ENCODE data around the gene ARPC4.
"Not testable (repeated sequence)": the region's sequence is repeated elsewhere in the genome, so short reads cannot be mapped to it uniquely, and the experiment has no call there.

DNA sequence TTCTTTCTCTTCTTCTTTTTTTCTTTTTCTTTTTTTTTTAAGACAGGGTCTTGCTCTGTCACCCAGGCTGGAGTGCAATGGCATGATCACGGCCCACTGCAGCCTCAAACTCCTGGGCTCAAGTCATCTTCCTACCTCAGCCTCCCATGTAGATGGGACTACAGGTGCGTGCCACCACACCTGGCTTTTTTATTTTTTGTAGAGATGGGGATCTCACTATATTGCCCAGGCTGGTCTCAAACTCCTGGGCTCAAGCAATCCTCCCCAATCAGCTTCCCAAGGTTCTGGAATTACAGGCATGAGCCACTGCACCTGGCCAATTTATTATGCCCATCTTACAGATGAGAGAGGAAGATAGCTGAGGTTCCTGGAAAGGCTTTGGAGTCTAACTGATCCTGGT lies 21.9 kb upstream of the ARPC4 start:
- not testable (repeated sequence) for TF ChIP-seq POLR2A (IDR thresholded peaks at IDR 0.05; ENCODE audit: low read depth, low read length); ELK1 (IDR thresholded peaks at IDR 0.05; ENCODE audit: low read depth, low read length); CTCF (IDR thresholded peaks at IDR 0.05 in 2 of 3, conservative IDR thresholded peaks at IDR 0.05 in 1 of 3; ENCODE audit: control insufficient read depth in 2 of 3, extremely low read depth in 1 of 3, insufficient read depth in 1 of 3, low read depth in 3 of 3, low read length in 3 of 3); TCF7 (IDR thresholded peaks at IDR 0.05; ENCODE audit: borderline replicate concordance)
